ENCODE measurements around the gene SMIM33. TPM values are rescaled to one million over a fixed set of nuclear protein-coding genes. Genes with fewer than 3 reads are reported as not detected.

The SMIM33 gene
- polyA plus RNA-seq, 1 donor from 2014 or later, result not detected

DNA sequence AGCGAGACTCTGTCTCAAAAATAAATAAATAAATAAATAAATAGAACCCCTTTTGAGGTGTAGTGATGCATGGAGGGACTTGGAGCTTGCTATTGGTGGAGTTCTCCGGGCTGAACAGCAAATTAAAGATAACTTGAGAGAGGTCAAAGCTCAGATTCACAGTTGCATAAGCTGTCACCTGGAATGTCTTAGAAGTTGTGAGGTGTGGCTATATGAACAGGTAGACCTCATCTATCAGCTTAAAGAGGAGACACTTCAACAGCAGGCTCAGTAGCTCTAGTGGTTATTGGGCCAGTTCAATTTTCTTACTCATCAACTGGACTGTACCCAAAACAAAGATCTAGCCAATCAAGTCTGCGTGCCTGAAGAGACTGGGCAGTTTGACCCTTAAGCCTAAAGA is 23.5 kb downstream of the SMIM33 start:
- H3K36me3 ChIP-seq (ENCODE audit: insufficient read depth, low read length), result no peaks in the 10 kb centered on the region
- H2AFZ ChIP-seq (ENCODE audit: low read depth, low read length), result no peak overlapping the region
- no peaks in the 10 kb centered on the region for H3K9me3 ChIP-seq (ENCODE audit: low read length)
- no peaks in the 10 kb centered on the region for H3K79me2 ChIP-seq (replicated peaks; ENCODE audit: insufficient read depth, low read length)
- H3K27me3 ChIP-seq (ENCODE audit: insufficient read depth, low read depth, low read length), result no peaks in the 10 kb centered on the region
- TF ChIP-seq POLR2AphosphoS5 (IDR thresholded peaks at IDR 0.05), result no peak
- TF ChIP-seq, protein P1, sequence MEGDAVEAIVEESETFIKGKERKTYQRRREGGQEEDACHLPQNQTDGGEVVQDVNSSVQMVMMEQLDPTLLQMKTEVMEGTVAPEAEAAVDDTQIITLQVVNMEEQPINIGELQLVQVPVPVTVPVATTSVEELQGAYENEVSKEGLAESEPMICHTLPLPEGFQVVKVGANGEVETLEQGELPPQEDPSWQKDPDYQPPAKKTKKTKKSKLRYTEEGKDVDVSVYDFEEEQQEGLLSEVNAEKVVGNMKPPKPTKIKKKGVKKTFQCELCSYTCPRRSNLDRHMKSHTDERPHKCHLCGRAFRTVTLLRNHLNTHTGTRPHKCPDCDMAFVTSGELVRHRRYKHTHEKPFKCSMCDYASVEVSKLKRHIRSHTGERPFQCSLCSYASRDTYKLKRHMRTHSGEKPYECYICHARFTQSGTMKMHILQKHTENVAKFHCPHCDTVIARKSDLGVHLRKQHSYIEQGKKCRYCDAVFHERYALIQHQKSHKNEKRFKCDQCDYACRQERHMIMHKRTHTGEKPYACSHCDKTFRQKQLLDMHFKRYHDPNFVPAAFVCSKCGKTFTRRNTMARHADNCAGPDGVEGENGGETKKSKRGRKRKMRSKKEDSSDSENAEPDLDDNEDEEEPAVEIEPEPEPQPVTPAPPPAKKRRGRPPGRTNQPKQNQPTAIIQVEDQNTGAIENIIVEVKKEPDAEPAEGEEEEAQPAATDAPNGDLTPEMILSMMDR (IDR thresholded peaks at IDR 0.05; ENCODE audit: poor library complexity, severe bottlenecking), result no peak
- no peak for TF ChIP-seq MXI1 (conservative IDR thresholded peaks at IDR 0.05; ENCODE audit: poor library complexity, severe bottlenecking)
- TF ChIP-seq EP300 (conservative IDR thresholded peaks at IDR 0.05; ENCODE audit: poor library complexity, severe bottlenecking), result no peak
- TF ChIP-seq TAF1 (IDR thresholded peaks at IDR 0.05; ENCODE audit: low read depth), result no peak
- TF ChIP-seq, protein P2, sequence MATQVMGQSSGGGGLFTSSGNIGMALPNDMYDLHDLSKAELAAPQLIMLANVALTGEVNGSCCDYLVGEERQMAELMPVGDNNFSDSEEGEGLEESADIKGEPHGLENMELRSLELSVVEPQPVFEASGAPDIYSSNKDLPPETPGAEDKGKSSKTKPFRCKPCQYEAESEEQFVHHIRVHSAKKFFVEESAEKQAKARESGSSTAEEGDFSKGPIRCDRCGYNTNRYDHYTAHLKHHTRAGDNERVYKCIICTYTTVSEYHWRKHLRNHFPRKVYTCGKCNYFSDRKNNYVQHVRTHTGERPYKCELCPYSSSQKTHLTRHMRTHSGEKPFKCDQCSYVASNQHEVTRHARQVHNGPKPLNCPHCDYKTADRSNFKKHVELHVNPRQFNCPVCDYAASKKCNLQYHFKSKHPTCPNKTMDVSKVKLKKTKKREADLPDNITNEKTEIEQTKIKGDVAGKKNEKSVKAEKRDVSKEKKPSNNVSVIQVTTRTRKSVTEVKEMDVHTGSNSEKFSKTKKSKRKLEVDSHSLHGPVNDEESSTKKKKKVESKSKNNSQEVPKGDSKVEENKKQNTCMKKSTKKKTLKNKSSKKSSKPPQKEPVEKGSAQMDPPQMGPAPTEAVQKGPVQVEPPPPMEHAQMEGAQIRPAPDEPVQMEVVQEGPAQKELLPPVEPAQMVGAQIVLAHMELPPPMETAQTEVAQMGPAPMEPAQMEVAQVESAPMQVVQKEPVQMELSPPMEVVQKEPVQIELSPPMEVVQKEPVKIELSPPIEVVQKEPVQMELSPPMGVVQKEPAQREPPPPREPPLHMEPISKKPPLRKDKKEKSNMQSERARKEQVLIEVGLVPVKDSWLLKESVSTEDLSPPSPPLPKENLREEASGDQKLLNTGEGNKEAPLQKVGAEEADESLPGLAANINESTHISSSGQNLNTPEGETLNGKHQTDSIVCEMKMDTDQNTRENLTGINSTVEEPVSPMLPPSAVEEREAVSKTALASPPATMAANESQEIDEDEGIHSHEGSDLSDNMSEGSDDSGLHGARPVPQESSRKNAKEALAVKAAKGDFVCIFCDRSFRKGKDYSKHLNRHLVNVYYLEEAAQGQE (IDR thresholded peaks at IDR 0.05; ENCODE audit: borderline replicate concordance), result no peak
- no peak for TF ChIP-seq SMC3 (conservative IDR thresholded peaks at IDR 0.05; ENCODE audit: poor library complexity)
- no peak for TF ChIP-seq EZH2 (IDR thresholded peaks at IDR 0.05; ENCODE audit: borderline replicate concordance, insufficient read depth, low read length, poor library complexity, severe bottlenecking)
- TF ChIP-seq RAD21 (conservative IDR thresholded peaks at IDR 0.05), result no peak
- no peaks in the 10 kb centered on the region for H3F3A ChIP-seq (ENCODE audit: insufficient read depth, low read length, poor library complexity, severe bottlenecking)
- H3K27ac ChIP-seq (ENCODE audit: low read length), result no peak overlapping the region
- H3K4me3 ChIP-seq (ENCODE audit: low read length), result no peak overlapping the region
- no peak overlapping the region for H3K9ac ChIP-seq (ENCODE audit: low read length)
- H3K9me2 ChIP-seq (ENCODE audit: insufficient read depth, low read length), result no peaks in the 10 kb centered on the region
- H3K4me2 ChIP-seq (ENCODE audit: low read length), result no peak overlapping the region
- H4K20me1 ChIP-seq (ENCODE audit: insufficient read depth), result no peaks in the 10 kb centered on the region

DNA sequence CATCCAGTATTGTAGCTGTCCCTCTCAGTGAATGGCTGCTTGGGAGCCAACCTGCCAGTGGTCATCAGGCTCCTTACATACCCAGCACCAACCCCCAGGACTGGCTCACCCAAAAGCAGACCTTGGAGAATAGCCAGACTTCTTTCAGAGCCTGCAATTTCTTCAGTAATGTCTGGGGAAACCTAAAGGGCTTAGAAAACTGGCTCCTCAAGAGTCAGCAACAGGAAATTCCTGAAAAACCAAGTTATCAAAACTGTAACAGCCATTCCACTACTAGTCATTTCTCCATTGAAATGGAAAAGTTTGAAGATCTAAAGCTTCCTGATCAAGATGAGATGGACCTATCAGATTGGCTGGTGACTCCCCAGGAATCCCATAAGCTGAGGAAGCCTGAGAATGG is 24.0 kb downstream of the SMIM33 start:
- Histone ChIP-seq H3K27me3 (ENCODE audit: insufficient read depth, low read depth, low read length) (no peaks in the 10 kb centered on the region), H3K27ac (ENCODE audit: low read length) (no peak overlapping the region), H3K4me3 (ENCODE audit: low read length) (no peak overlapping the region), H3K36me3 (ENCODE audit: insufficient read depth, low read length) (no peaks in the 10 kb centered on the region), H3F3A (ENCODE audit: insufficient read depth, low read length, poor library complexity, severe bottlenecking) (no peaks in the 10 kb centered on the region), H3K4me2 (ENCODE audit: low read length) (no peak overlapping the region), H3K9me3 (ENCODE audit: low read length) (no peaks in the 10 kb centered on the region), H3K9me2 (ENCODE audit: insufficient read depth, low read length) (no peaks in the 10 kb centered on the region), H4K20me1 (ENCODE audit: insufficient read depth) (no peaks in the 10 kb centered on the region), H3K9ac (ENCODE audit: low read length) (no peak overlapping the region), H2AFZ (ENCODE audit: low read depth, low read length) (no peak overlapping the region), H3K79me2 (replicated peaks; ENCODE audit: insufficient read depth, low read length) (no peaks in the 10 kb centered on the region)
- TF ChIP-seq, protein P2 (IDR thresholded peaks at IDR 0.05; ENCODE audit: borderline replicate concordance), result no peak
- TF ChIP-seq, protein P1 (IDR thresholded peaks at IDR 0.05; ENCODE audit: poor library complexity, severe bottlenecking), result no peak
